Neural progenitor cell (in vitro differentiated cells): ENCODE results near the gene PACS1. TPM values are rescaled to one million over a fixed set of nuclear protein-coding genes. Genes with fewer than 3 reads are reported as not detected.

Experiments used
- DNase-seq: peaks from one replicate; pipeline ENCODE4 v3.0.0-alpha.2; 2016; ENCODE audit warnings: low spot score
- H2AFZ ChIP-seq: fragments of 200-600 bp; sonication (generic); replicated peaks from 2 replicates; pipeline ENCODE4 v1.6.1; 2016; ENCODE audit warnings: antibody characterized with exemption
- H3F3A ChIP-seq: fragments of 200-600 bp; sonication (generic); 2 replicates; pipeline ENCODE4 v1.6.1; 2016; ENCODE audit warnings: antibody characterized with exemption, low read depth
- H3K27ac ChIP-seq: fragments of 200-600 bp; sonication (generic); 2 replicates; pipeline ENCODE4 v1.5.1; 2016; ENCODE audit warnings: mild to moderate bottlenecking
- H3K27me3 ChIP-seq: fragments of 200-600 bp; sonication (generic); 2 replicates; pipeline ENCODE4 v1.6.1; 2016; ENCODE audit warnings: mild to moderate bottlenecking, moderate library complexity
- H3K36me3 ChIP-seq: fragments of 200-600 bp; sonication (generic); 2 replicates; pipeline ENCODE4 v1.5.1; 2016
- H3K4me1 ChIP-seq: fragments of 200-600 bp; sonication (generic); 2 replicates; pipeline ENCODE4 v1.6.1; 2016; ENCODE audit warnings: mixed run types
- H3K4me2 ChIP-seq: fragments of 200-600 bp; sonication (generic); 2 replicates; pipeline ENCODE4 v1.6.1; 2016
- H3K4me3 ChIP-seq: fragments of 200-600 bp; sonication (generic); 2 replicates; pipeline ENCODE4 v1.5.1; 2016
- H3K79me2 ChIP-seq: fragments of 200-600 bp; sonication (generic); 2 replicates; pipeline ENCODE4 v1.6.1; 2016; ENCODE audit warnings: low read depth
- H3K9ac ChIP-seq: fragments of 200-600 bp; sonication (generic); 2 replicates; pipeline ENCODE4 v1.6.1; 2016
- H3K9me3 ChIP-seq: fragments of 200-600 bp; sonication (generic); 2 replicates; pipeline ENCODE4 v1.5.1; 2016; ENCODE audit warnings: low read depth
- H4K20me1 ChIP-seq: fragments of 200-600 bp; sonication (generic); 2 replicates; pipeline ENCODE4 v1.6.1; 2016; ENCODE audit warnings: low read depth
- H3K27ac Mint-ChIP-seq: 3 replicates; pipeline ENCODE4 v1.8.0; 2021; ENCODE audit warnings: mixed read lengths
- H3K27me3 Mint-ChIP-seq: 2 replicates; pipeline ENCODE4 v1.8.0; 2022; ENCODE audit warnings: low read depth, mild to moderate bottlenecking, inconsistent platforms, moderate library complexity, mixed read lengths; ENCODE audit not compliant: insufficient read depth
- H3K36me3 Mint-ChIP-seq: 3 replicates; pipeline ENCODE4 v1.8.0; 2021; ENCODE audit warnings: mixed read lengths
- H3K4me1 Mint-ChIP-seq: 3 replicates; pipeline ENCODE4 v1.8.0; 2021; ENCODE audit warnings: mixed read lengths
- H3K4me3 Mint-ChIP-seq: 3 replicates; pipeline ENCODE4 v1.8.0; 2021; ENCODE audit warnings: mild to moderate bottlenecking, moderate library complexity, mixed read lengths
- H3K9me3 Mint-ChIP-seq: 3 replicates; pipeline ENCODE4 v1.8.0; 2020; ENCODE audit warnings: mixed read lengths
- CTCF ChIP-seq: fragments of 200-600 bp; sonication (generic); IDR thresholded peaks from 2 replicates; pipeline ENCODE4 v1.5.1; 2017; ENCODE audit warnings: antibody characterized with exemption, mild to moderate bottlenecking
- EZH2 ChIP-seq: fragments of 200-600 bp; sonication (generic); IDR thresholded peaks from 2 replicates; pipeline ENCODE4 v1.6.1; 2017; ENCODE audit warnings: antibody characterized with exemption, mild to moderate bottlenecking, moderate library complexity
- EZH2phosphoT487 ChIP-seq: fragments of 200-600 bp; sonication (generic); IDR thresholded peaks from 2 replicates; pipeline ENCODE4 v1.6.1; 2017; ENCODE audit warnings: antibody characterized with exemption
- total RNA-seq: library from RNA; depleted of rRNA; stranded (reverse); fragments of >200 nt; gene quantifications from 2 replicates; pipeline ENCODE4 v1.2.3, GENCODE V29; 2015; ENCODE audit warnings: low replicate concordance

Gene PACS1
- total RNA-seq, 1 donor from 2014 or later: 13.4 TPM

DNA sequence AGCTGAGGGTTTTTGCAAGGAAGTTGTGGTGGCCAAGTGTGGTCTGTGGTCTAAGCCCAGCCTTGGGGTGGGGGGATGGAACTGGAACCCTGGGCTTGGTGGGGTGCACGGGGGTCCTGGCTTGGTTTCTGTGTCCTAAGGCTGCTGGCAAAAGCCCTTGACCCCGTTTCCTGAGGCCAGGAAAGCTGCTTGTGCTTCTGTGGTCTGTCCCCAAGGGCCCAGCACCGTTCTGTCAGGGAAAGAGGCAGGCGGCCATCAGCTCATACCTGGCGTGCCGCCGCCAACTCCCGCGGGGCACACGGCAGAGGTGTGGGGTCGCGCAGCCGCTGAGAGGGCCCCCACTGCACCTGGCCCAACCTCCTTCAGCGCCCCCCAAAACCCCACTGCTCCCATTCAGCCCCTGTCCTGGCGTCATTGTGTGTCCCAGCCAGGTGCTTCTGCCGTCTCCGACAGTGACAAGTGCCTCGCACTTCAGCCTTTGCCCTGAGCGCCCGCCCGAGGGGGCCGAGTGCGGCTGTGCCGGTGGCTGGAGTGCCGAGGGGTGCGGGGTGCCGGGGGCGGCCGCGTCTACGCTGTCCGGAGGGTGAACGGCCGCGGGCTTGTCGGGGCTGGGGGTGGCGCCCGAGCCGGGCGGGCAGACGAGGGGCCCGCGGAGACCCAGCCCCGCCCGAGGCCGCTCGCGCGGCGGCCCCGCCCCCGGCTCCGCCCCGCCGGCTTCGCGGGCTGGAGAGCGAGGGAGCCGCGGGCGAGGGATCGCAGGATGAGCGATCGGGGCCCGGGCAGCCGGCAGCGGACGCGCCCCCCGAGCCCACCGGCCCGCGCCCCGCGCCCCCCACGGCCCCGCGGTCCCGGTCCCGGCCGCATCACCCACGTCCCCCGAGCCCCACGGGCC lies 207.6 kb downstream of the PACS1 start, which contains the start of gene CNIH2:
TSS of gene CNIH2 (plus strand) at position 705 of the 892 bp plus-strand sequence. CDS start 282 bp downstream, outside the sequence.
- H3K27ac Mint-ChIP-seq: peak within 1 kb of the TSS; percentile 85
- Histone ChIP-seq H3K9ac (no peak within 1 kb of the TSS), H3K36me3 (no peaks in the 10 kb centered on the region), H4K20me1 (peaks cover 46% of the 10 kb centered on the region), H3K27me3 (peaks cover 17% of the 10 kb centered on the region), H2AFZ (no peak within 1 kb of the TSS), H3K27ac (no peak within 1 kb of the TSS), H3K79me2 (no peaks in the 10 kb centered on the region), H3F3A (peaks cover 22% of the 10 kb centered on the region), H3K4me1 (peaks cover 18% of the 10 kb centered on the region), H3K4me3 (peak within 1 kb of the TSS; percentile 52), H3K4me2 (peak within 1 kb of the TSS; percentile 91), H3K9me3 (no peaks in the 10 kb centered on the region)
- H3K36me3 Mint-ChIP-seq: peaks cover 10% of the 10 kb centered on the region
- DNase-seq: peak; percentile 82
- no peaks in the 10 kb centered on the region for H3K9me3 Mint-ChIP-seq
- peak within 1 kb of the TSS; percentile 91 for H3K4me3 Mint-ChIP-seq
- no peak for TF ChIP-seq EZH2
- no peak for TF ChIP-seq CTCF
- TF ChIP-seq EZH2phosphoT487: no peak
- peaks cover 3% of the 10 kb centered on the region for H3K27me3 Mint-ChIP-seq
- peaks cover 40% of the 10 kb centered on the region for H3K4me1 Mint-ChIP-seq

- H3K4me1 Mint-ChIP-seq: peaks cover 46% of the 10 kb centered on the region
- H3K9ac ChIP-seq: no peak overlapping the region
These were observed 208.5 kb downstream of the PACS1 start for GRCh38 chr11:66278363-66279091.

More at GRCh38 chr11:66278363-66279091, 208.5 kb downstream of the PACS1 start:
- peak overlapping the region; percentile 85 for H3K27ac Mint-ChIP-seq
- Histone ChIP-seq H4K20me1 (peaks cover 54% of the 10 kb centered on the region), H2AFZ (no peak overlapping the region), H3K79me2 (no peaks in the 10 kb centered on the region), H3K4me3 (peak overlapping the region; percentile 49), H3K4me2 (peak overlapping the region; percentile 90), H3K36me3 (no peaks in the 10 kb centered on the region), H3F3A (peaks cover 30% of the 10 kb centered on the region), H3K27ac (no peak overlapping the region), H3K9me3 (no peaks in the 10 kb centered on the region), H3K4me1 (peaks cover 22% of the 10 kb centered on the region), H3K27me3 (peaks cover 17% of the 10 kb centered on the region)
- H3K9me3 Mint-ChIP-seq: no peaks in the 10 kb centered on the region
- peaks cover 6% of the 10 kb centered on the region for H3K36me3 Mint-ChIP-seq
- no peak for TF ChIP-seq CTCF
- TF ChIP-seq EZH2phosphoT487: no peak
- TF ChIP-seq EZH2: no peak
- DNase-seq: peak; percentile 69
- H3K27me3 Mint-ChIP-seq: peaks cover 3% of the 10 kb centered on the region
- peak overlapping the region; percentile 91 for H3K4me3 Mint-ChIP-seq
